GM12891 (cell line): Measurements from ENCODE around the gene MAN1A2.

ENCODE experiments used
- DNase-seq: peaks from one replicate; pipeline ENCODE4 v3.0.0; 2011; ENCODE audit warnings: low spot score; ENCODE audit not compliant: insufficient read length
- FAIRE-seq: peaks from 2 replicates; lab custom pipeline; 2011; peaks lifted over from hg19 to GRCh38; lab: Jason Lieb, UNC
- PAX5 ChIP-seq: IDR thresholded peaks from 2 replicates; pipeline ENCODE4 v1.6.1; 2011; ENCODE audit warnings: low read length, moderate library complexity, mild to moderate bottlenecking; ENCODE audit not compliant: insufficient read depth, severe bottlenecking
- POLR2A ChIP-seq: IDR thresholded peaks from 2 replicates; pipeline ENCODE4 v1.6.1; 2011; ENCODE audit warnings: low read depth, low read length, control low read depth
- POLR2AphosphoS5 ChIP-seq: IDR thresholded peaks from 2 replicates; pipeline ENCODE4 v1.6.1; 2011; ENCODE audit warnings: low read depth, low read length, control low read depth
- POU2F2 ChIP-seq: IDR thresholded peaks from 2 replicates; pipeline ENCODE4 v1.6.1; 2011; ENCODE audit warnings: low read depth, mild to moderate bottlenecking, control low read depth, low read length, moderate library complexity
- SPI1 ChIP-seq: IDR thresholded peaks from 2 replicates; pipeline ENCODE4 v1.6.1; 2011; ENCODE audit warnings: low read depth, low read length, control low read depth
- TAF1 ChIP-seq: IDR thresholded peaks from 2 replicates; pipeline ENCODE4 v1.6.1; 2011; ENCODE audit warnings: low read depth, low read length, control low read depth

The MAN1A2 gene

GRCh38 chr1:117359561-117360289 lies 7.5 kb upstream of the MAN1A2 start:
- TF ChIP-seq SPI1: 0 out of 2 replicates have a peak, but pooled peaks have one; percentile 14
- no peak for TF ChIP-seq POLR2A
- FAIRE-seq: no peak

GRCh38 chr1:117362986-117363385 lies 4.3 kb upstream of the MAN1A2 start:
- TF ChIP-seq POLR2A (no peak), TAF1 (no peak), SPI1 (no peak), POLR2AphosphoS5 (no peak), PAX5 (no peak), POU2F2 (no peak)
- DNase-seq (no peak), FAIRE-seq (no peak)

More at GRCh38 chr1:117359561-117360289, 7.5 kb upstream of the MAN1A2 start:
- no peak for DNase-seq

GRCh38 chr1:117363571-117364048 lies 3.6 kb upstream of the MAN1A2 start:
- no peak for FAIRE-seq
- TF ChIP-seq SPI1: no peak
- TF ChIP-seq POLR2AphosphoS5: no peak
- no peak for DNase-seq

GRCh38 chr1:117364240-117364639 lies 3.0 kb upstream of the MAN1A2 start:
- DNase-seq: no peak
- no peak for FAIRE-seq

GRCh38 chr1:117365350-117366176 lies 1.7 kb upstream of the MAN1A2 start:
- TF ChIP-seq POLR2AphosphoS5: no peak
- TF ChIP-seq POU2F2: no peak
- no peak for TF ChIP-seq SPI1
- no peak for TF ChIP-seq PAX5
- TF ChIP-seq TAF1: no peak
- TF ChIP-seq POLR2A: no peak
- FAIRE-seq (no peak), DNase-seq (no peak)

More at GRCh38 chr1:117364240-117364639, 3.0 kb upstream of the MAN1A2 start:
- TF ChIP-seq TAF1: no peak
- TF ChIP-seq POLR2A: no peak
- TF ChIP-seq POLR2AphosphoS5: no peak
- no peak for TF ChIP-seq POU2F2
- no peak for TF ChIP-seq SPI1

GRCh38 chr1:117366177-117367045 lies 838 bp upstream of the MAN1A2 start:
- TF ChIP-seq POLR2A (no peak; the same call in 1 of the 2 replicates), POU2F2 (no peak), PAX5 (no peak), SPI1 (0 out of 2 replicates have a peak, but pooled peaks have one; percentile 4), TAF1 (peak; percentile 54; the same call in 1 of the 2 replicates), POLR2AphosphoS5 (no peak; the same call in 1 of the 2 replicates)
- DNase-seq (peak; percentile 75), FAIRE-seq (peak; percentile 81)

GRCh38 chr1:117368116-117369108 lies 1.2 kb downstream of the MAN1A2 start:
- no peak for FAIRE-seq
- TF ChIP-seq POU2F2 (no peak), POLR2AphosphoS5 (no peak), TAF1 (no peak), SPI1 (no peak), POLR2A (no peak), PAX5 (no peak)
- DNase-seq: no peak

- DNase-seq (no peak), FAIRE-seq (no peak)
- TF ChIP-seq TAF1 (no peak), PAX5 (no peak), SPI1 (no peak), POLR2A (no peak), POU2F2 (no peak)
Observed at GRCh38 chr1:117370071-117370470, 2.8 kb downstream of the MAN1A2 start.
